Breast epithelium (tissue), 4 donors: Measurements from ENCODE around the gene SRRM3. TPM values are rescaled to one million over a fixed set of nuclear protein-coding genes. Genes with fewer than 3 reads are reported as not detected.

Experiments
- DNase-seq, 2 donors: peaks; one replicate each; pipeline ENCODE4 v3.0.0-alpha.2; 2019; ENCODE audit warnings: low spot score in 2 of 2
- H3K27ac ChIP-seq, 2 donors: fragments of 200-600 bp; sonication (generic) in 1 of 2; one replicate each; pipeline ENCODE4 v1.5.1; 2016 to 2019; ENCODE audit warnings: mild to moderate bottlenecking in 1 of 2
- H3K27me3 ChIP-seq, 2 donors: fragments of 200-600 bp; sonication (generic) in 1 of 2; one replicate each; pipeline versions ENCODE4 v1.5.1 to v1.6.0; 2017 to 2019; ENCODE audit warnings: control low read depth in 1 of 2, mild to moderate bottlenecking in 1 of 2
- H3K36me3 ChIP-seq: fragments of 200-600 bp; one replicate; pipeline ENCODE4 v1.5.1; 2019
- H3K4me1 ChIP-seq, 2 donors: fragments of 200-600 bp; sonication (generic); one replicate each; pipeline ENCODE4 v1.5.1; 2016 to 2019; ENCODE audit warnings: control low read depth in 1 of 2
- H3K4me3 ChIP-seq, 3 donors: fragments of 200-600 bp; sonication (generic); 1 replicate in 2 of 3; 2 replicates in 1 of 3; pipeline ENCODE4 v1.5.1; 2016 to 2019; ENCODE audit warnings: mild to moderate bottlenecking in 3 of 3, moderate library complexity in 2 of 3
- H3K9me3 ChIP-seq, 2 donors: fragments of 200-600 bp; sonication (generic) in 1 of 2; one replicate each; pipeline ENCODE4 v1.5.1; 2016 to 2019; ENCODE audit warnings: control low read depth in 1 of 2
- POLR2A ChIP-seq: fragments of 450-650 bp; IDR thresholded peaks from one replicate; pipeline ENCODE4 v1.6.1; 2016; ENCODE audit warnings: antibody characterized with exemption, mild to moderate bottlenecking, moderate library complexity
- POLR2AphosphoS5 ChIP-seq, 3 donors: sonication (generic); formaldehyde crosslinking; IDR thresholded peaks; one replicate each; pipeline ENCODE4 v1.6.1; 2017; ENCODE audit warnings: antibody characterized with exemption in 3 of 3
- intact Hi-C: fragments of 100-400 bp; cut with DNase I; formaldehyde crosslinking; loops from one replicate; pipeline ENCODE4 v1.15.1; 2023; ENCODE audit warnings: low total_unique reads
- total RNA-seq, 3 donors: library from RNA; depleted of rRNA; stranded (reverse); fragments of >200 nt; gene quantifications; one replicate each; pipeline ENCODE4 v1.1.0, GENCODE V29; 2016
- TF ChIP-seq, protein P1 (sequence below), 3 donors: fragments of 450-650 bp; IDR thresholded peaks; one replicate each; pipeline ENCODE4 v1.5.1; 2016 to 2017; ENCODE audit warnings: antibody characterized with exemption in 3 of 3, mild to moderate bottlenecking in 3 of 3, moderate library complexity in 3 of 3

The SRRM3 gene
- total RNA-seq, 3 donors from 2014 or later = 3.4 to 7.9 (median 3.4) TPM

DNA sequence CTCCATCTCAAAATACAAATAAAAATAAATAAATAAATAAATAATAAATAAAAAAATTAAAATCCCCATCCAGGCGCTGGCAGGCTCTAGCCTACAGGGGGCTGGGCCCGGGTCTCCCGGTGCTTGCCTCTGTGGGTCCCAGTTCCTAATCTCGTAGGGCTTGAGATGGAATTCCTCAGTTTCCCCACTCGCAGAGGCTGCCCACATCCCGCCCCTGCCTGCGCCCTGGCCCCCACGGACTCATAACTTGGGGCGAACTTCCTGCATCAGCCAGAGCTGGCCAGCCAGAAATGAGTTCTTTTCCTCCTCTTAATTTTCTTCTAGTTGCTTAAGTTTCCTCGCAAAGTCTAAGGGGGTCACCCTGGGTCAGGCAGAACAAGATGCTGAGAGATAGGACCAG, 22.0 kb upstream of the SRRM3 start:
- Histone ChIP-seq H3K36me3 (no peaks in the 10 kb centered on the region), H3K4me1 (no peaks in the 10 kb centered on the region), H3K27ac (no peak overlapping the region), H3K9me3 (no peaks in the 10 kb centered on the region), H3K27me3 (no peaks in the 10 kb centered on the region), H3K4me3 (no peak overlapping the region)
- no peak for DNase-seq
- TF ChIP-seq POLR2A = no peak
- TF ChIP-seq POLR2AphosphoS5 (IDR thresholded peaks at IDR 0.05) = no peak
- TF ChIP-seq, protein P1, sequence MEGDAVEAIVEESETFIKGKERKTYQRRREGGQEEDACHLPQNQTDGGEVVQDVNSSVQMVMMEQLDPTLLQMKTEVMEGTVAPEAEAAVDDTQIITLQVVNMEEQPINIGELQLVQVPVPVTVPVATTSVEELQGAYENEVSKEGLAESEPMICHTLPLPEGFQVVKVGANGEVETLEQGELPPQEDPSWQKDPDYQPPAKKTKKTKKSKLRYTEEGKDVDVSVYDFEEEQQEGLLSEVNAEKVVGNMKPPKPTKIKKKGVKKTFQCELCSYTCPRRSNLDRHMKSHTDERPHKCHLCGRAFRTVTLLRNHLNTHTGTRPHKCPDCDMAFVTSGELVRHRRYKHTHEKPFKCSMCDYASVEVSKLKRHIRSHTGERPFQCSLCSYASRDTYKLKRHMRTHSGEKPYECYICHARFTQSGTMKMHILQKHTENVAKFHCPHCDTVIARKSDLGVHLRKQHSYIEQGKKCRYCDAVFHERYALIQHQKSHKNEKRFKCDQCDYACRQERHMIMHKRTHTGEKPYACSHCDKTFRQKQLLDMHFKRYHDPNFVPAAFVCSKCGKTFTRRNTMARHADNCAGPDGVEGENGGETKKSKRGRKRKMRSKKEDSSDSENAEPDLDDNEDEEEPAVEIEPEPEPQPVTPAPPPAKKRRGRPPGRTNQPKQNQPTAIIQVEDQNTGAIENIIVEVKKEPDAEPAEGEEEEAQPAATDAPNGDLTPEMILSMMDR (IDR thresholded peaks at IDR 0.05) = no peak
- intact Hi-C loops = loop anchor here (10.0 kb wide), 1 partner anchor 135 kb away; no protein-coding TSS in a partner anchor

DNA sequence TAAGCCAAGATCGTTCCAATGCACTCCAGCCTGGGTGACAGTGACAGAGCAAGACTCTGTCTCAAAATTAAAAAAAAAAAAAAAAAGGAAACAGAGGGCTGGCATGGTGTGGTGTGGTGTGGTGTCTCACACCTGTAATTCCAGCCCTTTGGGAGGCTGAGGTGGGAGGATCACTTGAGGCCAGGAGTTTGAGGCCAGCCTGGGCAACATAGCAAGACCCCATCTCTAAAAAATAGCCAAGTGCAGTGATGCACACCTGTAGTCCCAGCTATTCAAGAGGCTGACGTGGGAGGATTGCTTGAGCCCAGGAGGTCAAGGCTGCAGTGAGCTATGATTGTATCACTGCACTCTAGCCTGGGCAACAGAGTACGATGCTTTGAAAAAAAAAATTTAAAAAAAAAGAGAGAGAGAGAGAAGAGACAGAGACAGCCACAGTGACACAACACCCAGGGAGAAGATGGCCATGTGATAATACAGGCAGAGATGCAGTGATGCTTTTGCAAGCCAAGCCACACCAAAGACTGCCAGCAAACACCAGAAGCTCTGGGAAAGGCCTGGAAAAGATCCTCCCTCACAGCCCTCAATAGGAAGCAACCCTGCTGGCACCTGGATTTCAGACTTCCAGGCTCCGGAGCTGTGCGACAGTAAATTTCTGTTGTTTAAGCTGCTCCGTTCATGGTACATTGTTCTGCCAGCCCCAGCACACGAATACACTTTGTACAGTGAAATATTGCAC, 19.3 kb upstream of the SRRM3 start:
- DNase-seq = no peak
- no peaks in the 10 kb centered on the region for H3K9me3 ChIP-seq
- H3K27me3 ChIP-seq = no peaks in the 10 kb centered on the region
- no peaks in the 10 kb centered on the region for H3K36me3 ChIP-seq
- H3K4me1 ChIP-seq = no peaks in the 10 kb centered on the region
- TF ChIP-seq POLR2A (no peak), POLR2AphosphoS5 (IDR thresholded peaks at IDR 0.05) (no peak)
- TF ChIP-seq, protein P1 (IDR thresholded peaks at IDR 0.05) = no peak
- intact Hi-C loops = no loop called here
- H3K27ac ChIP-seq = no peak overlapping the region
- H3K4me3 ChIP-seq = no peak overlapping the region

DNA sequence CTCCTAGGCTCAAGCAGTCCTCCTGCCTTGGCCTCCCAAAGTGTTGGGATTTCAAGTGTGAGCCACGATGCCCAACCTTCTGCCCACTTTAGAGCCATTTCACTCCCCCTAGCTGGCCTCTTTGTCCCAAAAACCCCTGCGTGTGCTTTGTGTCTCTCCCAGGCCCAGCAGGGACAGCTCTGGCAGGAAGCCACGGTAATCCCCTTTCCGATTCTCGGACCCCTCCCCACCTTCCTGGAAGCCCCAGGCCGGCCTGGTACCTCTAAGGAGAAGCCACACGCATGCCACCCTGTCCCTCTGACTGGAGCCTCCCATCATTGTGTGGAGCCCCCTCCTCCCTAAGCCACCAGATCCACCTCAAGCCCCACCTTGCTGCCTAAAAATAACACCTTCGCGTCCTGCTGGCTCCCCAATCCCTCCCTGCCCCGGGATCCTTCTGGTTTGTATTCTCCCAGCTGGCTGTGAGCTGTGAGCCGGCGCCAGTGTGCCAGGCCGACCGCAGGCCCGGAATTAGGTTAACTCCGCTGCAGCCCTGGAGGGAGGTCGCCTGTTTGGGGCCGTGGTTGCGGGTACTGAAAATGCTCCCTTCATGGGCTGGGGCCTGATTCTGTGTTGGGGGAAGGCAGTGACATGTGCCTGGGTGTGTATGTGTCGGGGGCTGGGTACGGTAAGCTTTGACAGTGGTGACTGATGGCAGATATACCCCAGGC, 16.4 kb upstream of the SRRM3 start:
- H3K27me3 ChIP-seq = no peaks in the 10 kb centered on the region
- H3K36me3 ChIP-seq = no peaks in the 10 kb centered on the region
- no peak overlapping the region for H3K27ac ChIP-seq
- H3K4me1 ChIP-seq = no peaks in the 10 kb centered on the region
- no peak for TF ChIP-seq POLR2A
- no peak for TF ChIP-seq POLR2AphosphoS5 (IDR thresholded peaks at IDR 0.05)
- H3K4me3 ChIP-seq = no peak overlapping the region
- intact Hi-C loops = no loop called here
- no peak for DNase-seq
- H3K9me3 ChIP-seq = no peaks in the 10 kb centered on the region

DNA sequence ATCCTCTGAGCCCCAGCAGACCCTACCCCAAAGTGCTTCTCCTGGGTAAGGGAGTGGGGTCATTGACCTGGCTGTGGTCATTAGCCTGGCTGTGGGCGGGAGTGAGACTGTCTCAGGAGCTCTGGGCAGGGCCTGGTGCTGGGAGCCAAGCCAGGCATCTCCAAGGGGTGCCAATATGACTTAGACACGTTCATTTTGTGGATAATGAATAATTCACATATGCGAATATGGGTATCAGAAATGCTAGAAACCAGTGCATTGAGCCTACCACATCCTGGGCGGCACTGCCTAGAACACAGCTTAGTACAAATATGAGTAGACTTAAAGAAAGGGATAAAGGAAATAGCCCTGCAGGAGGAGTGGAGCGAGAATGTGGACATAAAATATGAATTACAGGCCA, 14.4 kb upstream of the SRRM3 start:
- H3K27me3 ChIP-seq = no peaks in the 10 kb centered on the region
- TF ChIP-seq, protein P1 (IDR thresholded peaks at IDR 0.05) = no peak
- TF ChIP-seq POLR2AphosphoS5 (IDR thresholded peaks at IDR 0.05) (no peak), POLR2A (no peak)
- no peaks in the 10 kb centered on the region for H3K36me3 ChIP-seq
- peaks cover 5 to 9% of the 10 kb centered on the region in 2 donors for H3K9me3 ChIP-seq
- intact Hi-C loops = no loop called here
- no peak for DNase-seq
- no peaks in the 10 kb centered on the region for H3K4me1 ChIP-seq
- H3K4me3 ChIP-seq = no peak overlapping the region
- H3K27ac ChIP-seq = no peak overlapping the region

GRCh38 chr7:76189276-76189675, 12.4 kb upstream of the SRRM3 start:
- Histone ChIP-seq H3K9me3 (peaks cover 5 to 9% of the 10 kb centered on the region in 2 donors), H3K36me3 (no peaks in the 10 kb centered on the region), H3K4me3 (no peak overlapping the region), H3K4me1 (no peaks in the 10 kb centered on the region), H3K27me3 (peaks cover 0 to 8% of the 10 kb centered on the region in 2 donors), H3K27ac (no peak overlapping the region)
- no peak for DNase-seq
- TF ChIP-seq POLR2AphosphoS5 (IDR thresholded peaks at IDR 0.05) = no peak
- TF ChIP-seq POLR2A = no peak
- TF ChIP-seq, protein P1 (IDR thresholded peaks at IDR 0.05) = no peak
- intact Hi-C loops = no loop called here
